Stimulated activated CD4-positive, alpha-beta T cell treated with anti-CD3 and anti-CD28 coated beads, TNF-alpha, amount 100 ng/mL, for 4 hours (primary cell): ENCODE results near the gene PTPN12.
A peak's percentile ranks its signal among the peaks of the same experiment; 100 is the strongest.
"Not testable (repeated sequence)": the region's sequence is repeated elsewhere in the genome, so short reads cannot be mapped to it uniquely, and the experiment has no call there.

Source experiments
- DNase-seq, 3 experiments: peaks; one replicate each; pipeline ENCODE4 v3.0.0-alpha.2; 2020; ENCODE audit warnings: low read depth in 3 of 3

PTPN12 gene

DNA sequence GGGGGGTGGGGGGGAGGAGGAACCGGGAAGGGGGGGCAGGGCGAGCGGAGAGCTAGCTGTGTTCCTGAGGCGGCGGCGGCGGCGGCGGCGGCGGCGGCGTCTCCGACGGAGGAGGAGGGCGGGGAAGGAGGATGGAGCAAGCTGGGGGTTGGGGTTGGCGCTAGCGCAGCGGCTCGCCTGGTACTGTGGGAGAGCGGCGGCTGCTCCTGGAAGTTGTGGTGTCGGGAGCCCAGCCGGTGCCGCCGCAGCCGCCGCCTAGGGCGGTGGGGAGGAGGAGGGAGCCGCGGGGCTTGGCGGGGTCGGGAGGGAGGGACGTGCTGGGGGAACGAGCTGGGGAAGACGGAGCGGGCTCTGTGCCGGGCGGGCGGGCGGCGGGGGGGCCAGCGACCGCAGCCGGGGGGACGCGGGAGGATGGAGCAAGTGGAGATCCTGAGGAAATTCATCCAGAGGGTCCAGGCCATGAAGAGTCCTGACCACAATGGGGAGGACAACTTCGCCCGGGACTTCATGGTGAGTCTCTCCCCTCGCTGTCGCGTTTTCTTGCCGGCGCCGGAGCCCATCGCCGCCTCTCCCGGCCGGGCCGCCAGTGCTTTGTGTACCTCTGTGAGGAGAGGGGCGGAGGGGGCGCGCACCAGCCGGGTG is at the start of gene PTPN12:
PTPN12 (plus strand) TSS at position 160 of the 642 bp plus-strand sequence; CDS start at position 412, 252 bp downstream.
- DNase-seq = no peak

GRCh38 chr7:77488986-77489385 is 48.1 kb upstream of the PTPN12 start:
- DNase-seq = no peak

GRCh38 chr7:77497079-77497478 is 40.0 kb upstream of the PTPN12 start:
- DNase-seq = no peak

DNA sequence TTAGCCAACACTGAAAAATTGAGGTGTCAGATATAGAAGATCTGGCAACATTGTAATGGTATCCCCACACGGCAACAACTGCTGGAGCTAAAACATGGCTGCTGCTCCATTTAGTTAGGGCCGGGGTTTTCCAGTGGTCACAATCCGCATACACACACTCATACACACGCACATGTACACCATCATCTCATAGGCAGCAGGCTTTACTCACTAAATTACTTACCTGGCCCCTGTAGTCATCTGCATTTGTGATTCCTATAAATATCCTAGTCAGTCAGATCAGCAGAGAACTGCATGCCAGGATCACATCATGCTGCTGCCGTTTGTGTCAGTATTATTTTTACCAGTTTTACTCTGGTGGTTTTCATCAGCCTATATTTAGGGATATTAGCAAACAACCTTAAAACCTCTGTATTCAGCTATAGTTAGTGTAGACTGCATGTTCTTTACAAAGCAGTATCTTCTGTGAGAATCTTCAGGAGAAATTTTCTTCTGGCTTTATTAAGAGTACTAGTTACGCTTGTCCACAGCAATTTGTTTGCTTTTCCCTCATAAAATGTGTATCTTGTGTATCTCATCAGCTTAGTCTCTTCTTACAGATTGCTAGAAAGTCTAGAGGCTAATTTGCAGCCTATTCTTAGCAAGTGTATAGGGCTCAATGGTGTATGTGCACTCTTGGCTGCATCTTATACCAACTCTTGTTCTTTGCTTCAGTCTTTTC is 38.3 kb upstream of the PTPN12 start:
- no peak for DNase-seq

GRCh38 chr7:77501192-77501515 is 35.9 kb upstream of the PTPN12 start:
- no peak for DNase-seq

GRCh38 chr7:77504951-77505350 is 32.1 kb upstream of the PTPN12 start:
- no peak for DNase-seq

GRCh38 chr7:77506899-77507298 is 30.2 kb upstream of the PTPN12 start:
- no peak for DNase-seq

DNA sequence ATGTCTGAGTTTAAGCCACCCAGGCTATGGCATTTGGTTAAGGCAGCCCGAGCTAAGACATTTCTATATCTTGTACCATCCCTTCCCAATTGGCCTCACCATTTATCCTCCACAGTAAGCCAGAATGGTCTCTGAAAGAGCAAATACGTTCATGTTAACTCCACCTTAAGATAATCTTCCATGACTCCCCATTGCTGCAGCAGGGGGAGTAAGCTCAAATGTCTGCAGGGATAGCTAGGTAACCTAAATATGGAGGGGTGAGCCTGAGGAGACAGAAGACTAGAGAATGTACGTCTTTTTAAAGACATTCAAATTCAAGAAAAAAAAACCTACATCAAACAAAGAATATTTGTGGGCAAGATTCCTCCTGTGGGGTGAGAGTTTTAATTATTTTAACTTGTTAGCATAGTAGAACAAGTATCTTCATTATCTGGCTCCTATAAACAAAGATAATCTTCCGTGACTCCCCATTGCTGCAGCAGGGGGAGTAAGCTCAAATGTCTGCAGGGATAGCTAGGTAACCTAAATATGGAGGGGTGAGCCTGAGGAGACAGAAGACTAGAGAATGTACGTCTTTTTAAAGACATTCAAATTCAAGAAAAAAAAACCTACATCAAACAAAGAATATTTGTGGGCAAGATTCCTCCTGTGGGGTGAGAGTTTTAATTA is 24.0 kb upstream of the PTPN12 start:
- DNase-seq = not testable (repeated sequence)

- no peak for DNase-seq
Observed at GRCh38 chr7:77516085-77516484, 21.0 kb upstream of the PTPN12 start.

- no peak for DNase-seq
Observed at GRCh38 chr7:77520261-77520660, 16.8 kb upstream of the PTPN12 start.

DNA sequence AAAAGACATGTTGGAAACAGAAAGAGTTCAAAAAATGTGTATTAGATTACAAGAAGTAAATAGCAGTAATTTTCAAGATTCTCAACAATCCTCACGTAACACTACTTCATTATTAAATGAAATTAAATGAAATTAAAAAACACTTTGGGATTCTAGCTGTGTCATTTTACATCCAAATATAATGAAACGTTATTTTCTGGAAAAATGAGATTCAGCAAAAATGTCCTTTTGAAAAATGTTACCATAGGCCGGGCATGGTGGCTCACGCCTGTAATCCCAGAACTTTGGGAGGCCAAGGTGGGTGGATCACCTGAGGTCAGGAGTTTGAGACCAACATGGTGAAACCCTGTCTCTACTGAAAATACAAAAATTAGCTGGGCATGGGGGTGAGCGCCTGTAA is 15.6 kb upstream of the PTPN12 start:
- not testable (repeated sequence) for DNase-seq

- DNase-seq = no peak
Observed at GRCh38 chr7:77524731-77525130, 12.4 kb upstream of the PTPN12 start.

GRCh38 chr7:77525231-77525630 is 11.9 kb upstream of the PTPN12 start:
- DNase-seq = no peak

- DNase-seq = no peak
Observed at GRCh38 chr7:77528368-77528767, 8.7 kb upstream of the PTPN12 start.

DNA sequence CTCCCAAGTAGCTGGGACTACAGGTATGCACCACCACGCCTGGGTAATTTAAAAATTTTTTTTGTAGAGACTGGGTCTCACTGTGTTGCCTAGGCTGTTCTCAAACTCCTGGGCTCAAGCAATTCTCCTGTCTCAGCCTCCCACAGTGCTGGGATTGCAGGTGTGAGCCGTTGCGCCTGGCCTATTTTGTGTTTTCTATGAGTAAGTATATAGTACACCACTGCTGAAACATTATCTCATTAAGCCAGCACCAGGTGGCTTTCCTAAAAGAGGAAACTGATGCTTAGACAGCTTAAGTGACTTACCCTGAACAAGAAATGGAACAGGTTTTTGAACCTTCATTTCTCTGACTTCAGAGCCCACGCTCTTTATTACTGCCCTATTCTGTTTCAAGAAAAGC is 7.8 kb upstream of the PTPN12 start:
- no peak for DNase-seq

DNA sequence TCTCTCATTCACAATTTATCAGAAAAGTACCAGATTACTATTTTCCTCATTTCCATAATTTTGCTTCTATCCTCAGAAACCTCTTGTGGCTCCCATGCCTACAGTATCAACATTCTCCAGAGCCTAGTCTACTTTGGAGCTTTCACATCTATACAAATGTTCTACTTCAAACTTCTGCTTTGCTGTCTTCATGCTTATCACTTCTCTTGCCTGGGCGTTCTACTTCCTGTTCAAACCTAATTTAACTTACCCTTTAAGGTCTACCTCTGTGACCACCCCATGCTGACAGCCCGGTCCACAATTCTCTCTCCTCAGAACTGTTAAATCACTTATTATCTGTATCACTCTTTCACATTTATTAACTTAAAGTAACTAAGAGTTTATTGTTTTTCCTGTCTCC is 6.1 kb upstream of the PTPN12 start:
- no peak for DNase-seq

DNA sequence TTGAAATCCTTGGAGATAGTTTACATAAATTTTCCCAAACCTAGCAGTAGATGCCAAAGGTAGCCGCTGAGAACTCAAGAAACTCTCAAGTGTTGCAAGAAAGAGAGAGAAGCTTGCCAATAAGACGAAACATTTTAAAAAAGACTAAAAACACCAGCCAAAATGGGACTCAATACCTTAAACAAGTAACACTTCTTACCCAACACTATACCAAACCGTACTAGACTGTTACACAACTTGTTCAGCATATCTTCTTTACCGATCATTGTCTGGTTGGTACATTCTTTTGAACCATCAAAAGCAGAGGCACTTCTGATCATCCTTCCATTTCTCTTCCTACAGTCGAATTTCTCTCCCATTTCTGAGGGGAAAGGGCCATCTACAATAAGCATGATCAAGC is 4.8 kb upstream of the PTPN12 start:
- DNase-seq = no peak

DNA sequence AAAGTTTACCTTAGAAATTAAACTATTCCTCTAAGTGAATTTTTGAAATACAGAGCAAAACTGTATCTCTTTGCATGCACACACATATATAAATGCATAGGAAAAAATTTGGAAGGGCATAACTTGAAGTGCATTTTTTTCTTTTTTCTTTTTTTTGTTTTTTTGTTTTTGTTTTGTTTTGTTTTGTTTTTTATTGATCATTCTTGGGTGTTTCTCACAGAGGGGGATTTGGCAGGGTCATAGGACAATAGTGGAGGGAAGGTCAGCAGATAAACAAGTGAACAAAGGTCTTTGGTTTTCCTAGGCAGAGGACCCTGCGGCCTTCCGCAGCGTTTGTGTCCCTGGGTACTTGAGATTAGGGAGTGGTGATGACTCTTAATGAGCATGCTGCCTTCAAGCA is 4.4 kb upstream of the PTPN12 start:
- DNase-seq = not testable (repeated sequence)

- not testable (repeated sequence) for DNase-seq
Observed at GRCh38 chr7:77534046-77534445, 3.0 kb upstream of the PTPN12 start.

GRCh38 chr7:77536017-77536412 is 1.1 kb upstream of the PTPN12 start:
- DNase-seq = no peak

DNA sequence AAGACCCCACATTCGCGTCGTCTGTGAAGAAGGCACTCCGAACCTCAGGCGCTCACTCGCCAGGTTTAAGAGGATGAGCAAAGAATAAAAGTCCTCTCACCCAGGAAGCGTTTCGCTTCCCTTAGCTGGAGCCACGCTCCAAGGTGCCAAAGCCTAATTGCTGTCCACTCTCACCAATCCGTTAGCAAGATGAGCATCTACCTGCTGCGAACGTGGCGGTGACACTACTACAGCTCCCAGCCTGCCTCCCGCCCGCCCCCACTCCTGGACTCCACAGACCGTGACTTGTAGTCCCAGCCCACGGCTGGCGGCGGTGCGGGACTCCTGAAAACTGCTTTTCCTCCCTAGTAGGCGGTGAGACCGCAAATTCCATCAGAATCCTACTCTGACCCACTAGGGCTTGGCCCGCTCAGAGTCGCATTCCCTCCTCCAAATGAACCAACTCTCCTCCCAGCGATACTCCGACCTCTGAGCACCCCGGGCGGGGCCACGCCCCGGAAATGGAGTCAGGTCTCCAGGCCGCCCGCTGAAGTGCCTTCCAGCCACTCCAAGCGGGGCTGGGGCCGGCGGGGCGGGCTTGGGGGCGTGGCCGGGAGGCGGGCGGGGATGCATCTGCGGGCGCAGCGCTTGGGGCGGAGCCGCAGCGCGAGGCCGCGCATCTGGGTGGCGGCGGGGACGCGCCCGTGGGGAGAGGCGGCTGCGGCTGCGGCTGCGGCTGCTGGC is 521 bp upstream of the PTPN12 start:
- peak; percentile 95 to 99 (median 96) for DNase-seq

GRCh38 chr7:77537778-77538280 is 734 bp downstream of the PTPN12 start:
- DNase-seq = peak in 2 of 3 experiments; percentile 6 to 18
